SU-DHL-6 (cell line): ENCODE results near the gene SYT9.

Experiments used
- H2AFZ ChIP-seq: fragments of 200-600 bp; sonication (generic); 2 replicates; pipeline ENCODE4 v1.6.1; 2014; ENCODE audit warnings: low read depth, mild to moderate bottlenecking, moderate library complexity, mixed read lengths, antibody characterized with exemption, low read length; ENCODE audit not compliant: severe bottlenecking
- H3F3A ChIP-seq: fragments of 200-600 bp; shearing (Covaris generic); 2 replicates; pipeline ENCODE4 v1.6.0; 2016; ENCODE audit warnings: antibody characterized with exemption, mild to moderate bottlenecking; ENCODE audit not compliant: insufficient read depth
- H3K27ac ChIP-seq: fragments of 200-600 bp; sonication (generic); 2 replicates; pipeline ENCODE4 v1.5.1; 2016; ENCODE audit warnings: low read depth, mild to moderate bottlenecking, low read length, moderate library complexity, mixed read lengths
- H3K27me3 ChIP-seq: fragments of 200-600 bp; sonication (generic), shearing (Covaris generic); 2 replicates; pipeline ENCODE4 v1.6.0; 2014; ENCODE audit warnings: mild to moderate bottlenecking, low read length
- H3K36me3 ChIP-seq: fragments of 200-600 bp; sonication (generic); 2 replicates; pipeline ENCODE4 v1.6.1; 2014; ENCODE audit warnings: mild to moderate bottlenecking, low read length, mixed read lengths
- H3K4me2 ChIP-seq: fragments of 300-600, 200-600 bp; shearing (Covaris generic), sonication (generic); 2 replicates; pipeline ENCODE4 v1.6.0; 2014; ENCODE audit warnings: low read length, low read depth, mild to moderate bottlenecking; ENCODE audit not compliant: poor library complexity, severe bottlenecking
- H3K4me3 ChIP-seq: fragments of 200-600 bp; sonication (generic); 2 replicates; pipeline ENCODE4 v1.5.1; 2014; ENCODE audit warnings: antibody characterized with exemption, low read length, mild to moderate bottlenecking, mixed read lengths; ENCODE audit not compliant: insufficient read depth, poor library complexity, severe bottlenecking
- H3K79me2 ChIP-seq: fragments of 200-600 bp; sonication (generic); 2 replicates; pipeline ENCODE4 v1.6.1; 2014; ENCODE audit warnings: mild to moderate bottlenecking, low read length, moderate library complexity; ENCODE audit not compliant: insufficient read depth
- H3K9ac ChIP-seq: fragments of 200-600 bp; sonication (generic); 2 replicates; pipeline ENCODE4 v1.7.0; 2014; ENCODE audit warnings: mild to moderate bottlenecking, low read length
- H3K9me2 ChIP-seq: fragments of 200-600 bp; sonication (generic); replicated peaks from 2 replicates; pipeline ENCODE4 v1.6.1; 2014; ENCODE audit warnings: low read length; ENCODE audit not compliant: insufficient read depth
- H3K9me3 ChIP-seq: fragments of 200-600 bp; sonication (generic); 2 replicates; pipeline ENCODE4 v1.6.1; 2014; ENCODE audit warnings: low read length, mixed read lengths; ENCODE audit not compliant: insufficient read depth
- H4K20me1 ChIP-seq: fragments of 200-600 bp; sonication (generic); 2 replicates; pipeline ENCODE4 v1.6.1; 2014; ENCODE audit warnings: low read depth, mild to moderate bottlenecking, antibody characterized with exemption, low read length, moderate library complexity, mixed read lengths
- EZH2phosphoT487 ChIP-seq: fragments of 200-600 bp; sonication (generic), shearing (Covaris generic); conservative IDR thresholded peaks from 2 replicates; pipeline ENCODE4 v1.6.1; 2018; ENCODE audit warnings: mild to moderate bottlenecking, antibody characterized with exemption, low read length, moderate library complexity, mixed read lengths
- TF ChIP-seq, protein P1 (sequence below): fragments of 200-600 bp; sonication (generic); IDR thresholded peaks from one replicate; pipeline ENCODE4 v1.5.1; 2017; ENCODE audit warnings: antibody characterized with exemption, mild to moderate bottlenecking, low read length, moderate library complexity; ENCODE audit not compliant: insufficient read depth, poor library complexity, severe bottlenecking

Gene SYT9

GRCh38 chr11:7208391-7208790 lies 43.3 kb upstream of the SYT9 start:
- Histone ChIP-seq H3K9ac (no peak overlapping the region), H3K4me3 (no peak overlapping the region), H3K9me3 (no peaks in the 10 kb centered on the region), H3K36me3 (no peaks in the 10 kb centered on the region), H3K4me2 (no peak overlapping the region), H3K27ac (no peak overlapping the region), H3K9me2 (no peaks in the 10 kb centered on the region), H3K27me3 (no peaks in the 10 kb centered on the region), H2AFZ (no peak overlapping the region), H3F3A (no peaks in the 10 kb centered on the region), H4K20me1 (no peaks in the 10 kb centered on the region), H3K79me2 (no peaks in the 10 kb centered on the region)
- TF ChIP-seq EZH2phosphoT487, result no peak
- TF ChIP-seq, protein P1, sequence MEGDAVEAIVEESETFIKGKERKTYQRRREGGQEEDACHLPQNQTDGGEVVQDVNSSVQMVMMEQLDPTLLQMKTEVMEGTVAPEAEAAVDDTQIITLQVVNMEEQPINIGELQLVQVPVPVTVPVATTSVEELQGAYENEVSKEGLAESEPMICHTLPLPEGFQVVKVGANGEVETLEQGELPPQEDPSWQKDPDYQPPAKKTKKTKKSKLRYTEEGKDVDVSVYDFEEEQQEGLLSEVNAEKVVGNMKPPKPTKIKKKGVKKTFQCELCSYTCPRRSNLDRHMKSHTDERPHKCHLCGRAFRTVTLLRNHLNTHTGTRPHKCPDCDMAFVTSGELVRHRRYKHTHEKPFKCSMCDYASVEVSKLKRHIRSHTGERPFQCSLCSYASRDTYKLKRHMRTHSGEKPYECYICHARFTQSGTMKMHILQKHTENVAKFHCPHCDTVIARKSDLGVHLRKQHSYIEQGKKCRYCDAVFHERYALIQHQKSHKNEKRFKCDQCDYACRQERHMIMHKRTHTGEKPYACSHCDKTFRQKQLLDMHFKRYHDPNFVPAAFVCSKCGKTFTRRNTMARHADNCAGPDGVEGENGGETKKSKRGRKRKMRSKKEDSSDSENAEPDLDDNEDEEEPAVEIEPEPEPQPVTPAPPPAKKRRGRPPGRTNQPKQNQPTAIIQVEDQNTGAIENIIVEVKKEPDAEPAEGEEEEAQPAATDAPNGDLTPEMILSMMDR, result no peak

DNA sequence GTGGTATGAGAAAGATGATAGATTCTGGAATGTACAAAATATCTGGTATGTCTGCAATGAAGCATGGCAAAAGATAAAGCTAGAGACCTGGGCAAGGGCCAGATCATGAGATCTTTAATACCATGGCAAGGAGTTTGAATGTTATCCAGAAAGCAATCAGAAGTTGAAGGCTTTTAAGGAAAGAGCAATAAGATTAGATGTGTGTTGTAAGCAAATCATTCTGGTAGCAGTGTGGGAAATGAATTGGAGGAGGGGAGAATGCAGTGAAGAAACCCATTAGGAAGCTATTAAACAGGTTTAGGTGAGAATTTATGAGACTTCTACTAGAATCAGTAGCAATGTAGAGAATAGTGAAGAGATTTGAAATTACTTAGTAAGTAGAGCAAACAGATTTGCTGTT lies 32.2 kb upstream of the SYT9 start:
- Histone ChIP-seq H3K9me3 (no peaks in the 10 kb centered on the region), H3K9ac (no peak overlapping the region), H3K4me3 (no peak overlapping the region), H2AFZ (no peak overlapping the region), H3K36me3 (no peaks in the 10 kb centered on the region), H3K27ac (no peak overlapping the region), H3K27me3 (no peaks in the 10 kb centered on the region), H3F3A (no peaks in the 10 kb centered on the region), H4K20me1 (no peaks in the 10 kb centered on the region), H3K4me2 (no peak overlapping the region), H3K79me2 (no peaks in the 10 kb centered on the region), H3K9me2 (no peaks in the 10 kb centered on the region)
- no peak for TF ChIP-seq EZH2phosphoT487
- TF ChIP-seq, protein P1, result no peak

- Histone ChIP-seq H3F3A (no peaks in the 10 kb centered on the region), H3K9ac (no peak overlapping the region), H3K27ac (no peak overlapping the region), H3K4me2 (no peak overlapping the region), H4K20me1 (no peaks in the 10 kb centered on the region), H3K27me3 (no peaks in the 10 kb centered on the region), H3K79me2 (no peaks in the 10 kb centered on the region), H3K9me2 (no peaks in the 10 kb centered on the region), H3K9me3 (no peaks in the 10 kb centered on the region), H3K4me3 (no peak overlapping the region), H2AFZ (no peak overlapping the region), H3K36me3 (no peaks in the 10 kb centered on the region)
- TF ChIP-seq, protein P1, result no peak
- TF ChIP-seq EZH2phosphoT487, result no peak
Observed at GRCh38 chr11:7220636-7221035, 31.1 kb upstream of the SYT9 start.
